H4 (cell line): ENCODE data around the gene ELF2. TPM values are rescaled to one million over a fixed set of nuclear protein-coding genes. Genes with fewer than 3 reads are reported as not detected.
"Not testable (repeated sequence)": the region's sequence is repeated elsewhere in the genome, so short reads cannot be mapped to it uniquely, and the experiment has no call there.

Experiments used
- DNase-seq: peaks from one replicate; pipeline ENCODE4 v3.0.0-alpha.2; 2015; ENCODE audit warnings: low spot score
- total RNA-seq: library from RNA; depleted of rRNA; stranded (reverse); fragments of >200 nt; shearing (Covaris generic); gene quantifications from 2 replicates; pipeline ENCODE4 v1.2.3, GENCODE V29; 2014

ELF2 gene
- total RNA-seq, 1 experiment from 2014 or later, result 33.7 TPM

DNA sequence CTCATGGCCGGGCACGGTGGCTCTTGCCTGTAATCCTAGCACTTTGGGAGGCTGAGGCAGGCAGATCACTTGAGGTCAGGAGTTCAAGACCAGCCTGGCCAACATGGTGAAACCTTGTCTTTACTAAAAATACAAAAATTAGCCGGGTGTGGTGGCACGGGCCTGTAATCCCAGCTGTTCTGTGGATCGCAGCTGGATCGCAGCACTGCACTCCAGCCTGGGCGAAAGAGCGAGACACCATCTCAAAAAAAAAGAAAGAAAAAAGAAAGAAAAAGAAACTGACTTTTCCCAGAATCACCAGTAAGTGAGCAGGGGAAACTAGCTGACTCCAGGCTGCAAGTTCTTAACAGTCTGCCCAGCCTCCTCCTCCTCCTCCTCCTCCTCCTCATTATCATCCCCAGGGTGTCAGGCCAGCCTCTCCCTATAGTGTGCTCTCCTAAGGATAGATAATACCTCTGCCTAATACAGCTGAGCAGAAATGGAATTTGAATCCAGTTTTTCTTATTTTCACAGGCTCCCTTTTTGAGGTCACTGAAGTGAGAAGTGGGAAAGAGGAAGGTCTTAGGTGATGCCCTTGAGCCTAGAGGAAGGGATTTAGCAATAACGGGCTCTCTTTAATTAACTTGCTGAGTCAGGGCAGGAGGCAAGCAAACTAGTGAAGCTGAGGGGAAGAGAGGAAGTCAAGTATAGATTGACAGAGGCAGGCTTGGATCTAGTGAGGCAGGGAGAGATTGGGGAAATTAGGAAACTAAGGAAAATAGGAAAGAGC is 11.8 kb upstream of the ELF2 start:
- peak; percentile 21 for DNase-seq

DNA sequence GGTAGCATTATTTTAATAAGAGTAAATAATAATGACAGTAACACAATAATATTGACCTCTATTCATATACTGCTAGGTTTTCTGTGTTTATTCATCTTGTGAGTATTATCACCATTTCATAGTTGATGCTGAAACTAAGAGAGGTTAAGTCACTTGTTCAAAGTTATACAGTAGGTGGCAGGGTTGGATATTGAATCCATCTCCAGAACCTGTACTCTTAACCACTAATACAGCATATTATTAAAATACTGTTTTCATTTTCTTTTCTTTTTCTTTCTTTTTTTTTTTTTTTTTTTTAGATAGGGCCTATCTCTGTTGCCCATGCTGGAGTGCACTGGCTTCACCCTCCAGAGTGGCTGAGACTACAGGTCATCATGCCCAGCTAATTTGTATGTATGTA is 7.1 kb upstream of the ELF2 start:
- no peak for DNase-seq

DNA sequence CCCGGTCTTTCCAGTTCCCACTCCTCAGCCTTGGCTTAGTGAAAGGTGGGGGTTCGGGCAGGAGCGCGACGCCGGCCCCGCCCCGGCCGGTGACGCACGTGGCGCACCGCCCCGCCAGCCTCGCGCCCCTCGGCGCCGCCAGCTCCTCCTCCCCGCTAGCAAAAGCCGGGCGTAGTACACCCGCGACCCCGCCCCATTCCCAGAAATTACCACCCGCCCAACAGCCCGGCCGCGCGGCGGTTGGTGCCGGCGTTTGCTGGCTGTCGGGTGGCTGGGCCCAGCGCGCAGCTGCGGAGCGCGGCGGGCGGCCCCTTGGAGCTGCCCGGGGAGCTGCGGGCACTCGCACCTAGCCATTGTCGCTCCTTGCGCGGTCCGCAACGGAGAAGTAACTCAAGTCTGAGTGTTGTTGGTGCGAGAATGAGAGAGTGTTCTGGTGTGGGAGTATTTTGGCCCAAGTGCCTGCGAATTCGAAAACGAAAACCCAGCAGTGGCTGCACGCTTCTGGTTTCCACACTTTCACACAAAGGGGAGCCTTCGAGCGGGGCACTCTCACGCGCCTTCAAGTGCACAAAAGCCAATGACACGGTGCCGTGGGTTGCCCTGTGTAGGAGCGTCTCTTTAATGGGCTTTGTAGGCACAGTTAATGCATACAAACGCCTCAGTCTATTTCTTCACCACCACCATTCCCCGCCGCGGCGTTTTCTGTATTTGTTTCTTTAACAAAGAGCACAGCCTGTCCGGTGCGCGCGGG is 1.0 kb upstream of the ELF2 start:
- DNase-seq, result peak; percentile 83

- peak; percentile 70 for DNase-seq
Measured at GRCh38 chr4:139176302-139177048, 543 bp downstream of the ELF2 start.

DNA sequence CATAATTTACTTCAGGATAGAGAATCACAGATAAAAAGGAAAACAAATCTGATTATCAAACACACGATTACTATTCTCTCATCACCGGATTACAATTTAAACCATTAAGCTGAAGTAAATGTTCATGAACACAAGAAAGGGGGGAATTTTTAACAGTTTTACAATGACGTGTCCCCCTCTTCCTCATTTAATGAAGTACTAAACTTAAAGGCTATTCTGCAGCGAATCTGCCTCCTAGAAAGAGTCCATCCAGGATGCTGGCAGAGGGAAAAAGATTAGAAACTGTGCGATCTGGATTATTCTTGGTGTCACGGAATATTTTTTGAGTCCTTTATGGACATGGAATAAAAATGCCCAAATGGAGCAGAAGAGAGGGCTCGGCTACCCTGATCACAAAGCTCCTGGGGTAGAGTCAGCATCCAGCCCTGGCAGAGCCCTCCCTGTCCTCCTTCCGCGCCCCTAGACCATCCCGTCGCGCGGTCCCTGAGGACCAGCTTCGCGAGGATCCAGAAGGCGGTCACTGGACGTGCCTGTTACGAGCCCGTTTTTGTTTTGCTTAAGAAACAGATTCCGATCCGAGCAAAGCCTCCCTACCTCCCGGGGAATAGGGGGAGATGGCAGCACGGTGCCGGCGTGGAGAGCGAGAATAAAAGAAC is 1.2 kb downstream of the ELF2 start:
- DNase-seq, result peak; percentile 38

- DNase-seq, result peak; percentile 34
Measured at GRCh38 chr4:139171876-139172691, 4.9 kb downstream of the ELF2 start.

DNA sequence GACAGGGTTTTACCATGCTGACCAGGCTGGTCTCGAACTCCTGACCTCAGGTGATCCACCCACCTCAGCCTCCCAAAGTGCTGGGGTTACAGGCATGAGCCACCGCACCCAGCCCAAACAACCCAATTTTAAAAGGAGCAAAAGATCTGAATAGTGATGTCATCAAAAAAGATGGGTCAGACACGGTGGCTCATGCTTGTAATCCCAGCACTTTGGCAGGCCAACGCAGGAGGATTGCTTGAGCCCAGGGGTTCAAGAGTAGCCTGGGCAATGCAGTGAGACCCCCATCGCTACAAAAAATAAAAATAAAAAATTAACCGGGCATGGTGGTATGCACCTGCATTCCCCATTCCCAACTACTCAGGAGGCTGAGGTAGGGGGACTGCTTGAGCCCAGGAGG is 6.1 kb downstream of the ELF2 start:
- DNase-seq, result no peak

DNA sequence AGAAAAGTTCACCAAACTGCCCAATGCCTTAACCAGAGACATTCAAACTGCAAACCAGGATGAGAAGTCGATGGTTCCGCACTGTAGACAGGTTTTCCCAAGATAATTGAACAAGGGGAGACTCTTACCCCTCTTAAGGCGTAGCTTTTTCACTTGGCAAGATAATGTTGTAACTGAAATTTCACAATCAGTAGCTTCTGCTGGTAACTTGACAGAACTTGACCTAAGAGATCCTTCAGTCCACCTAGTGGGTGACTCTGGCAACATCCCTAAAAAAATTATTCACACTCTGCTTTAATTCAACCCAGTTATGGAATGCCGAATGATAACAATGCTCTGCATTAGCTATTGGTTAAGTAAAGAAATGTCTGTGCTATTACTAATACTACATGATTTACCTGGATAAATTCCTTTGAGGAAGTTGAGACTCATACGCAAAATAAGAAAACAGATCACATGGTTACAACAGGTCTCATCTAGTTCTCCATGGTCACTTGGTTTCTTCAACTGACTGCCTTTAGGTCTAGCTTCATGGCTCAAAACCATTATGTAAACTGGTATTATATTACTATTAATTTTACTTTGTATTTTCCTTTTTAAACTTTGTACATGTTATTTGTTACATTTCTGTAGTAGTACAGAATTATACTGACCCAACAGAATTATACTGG is 9.1 kb downstream of the ELF2 start:
- peak; percentile 31 for DNase-seq

DNA sequence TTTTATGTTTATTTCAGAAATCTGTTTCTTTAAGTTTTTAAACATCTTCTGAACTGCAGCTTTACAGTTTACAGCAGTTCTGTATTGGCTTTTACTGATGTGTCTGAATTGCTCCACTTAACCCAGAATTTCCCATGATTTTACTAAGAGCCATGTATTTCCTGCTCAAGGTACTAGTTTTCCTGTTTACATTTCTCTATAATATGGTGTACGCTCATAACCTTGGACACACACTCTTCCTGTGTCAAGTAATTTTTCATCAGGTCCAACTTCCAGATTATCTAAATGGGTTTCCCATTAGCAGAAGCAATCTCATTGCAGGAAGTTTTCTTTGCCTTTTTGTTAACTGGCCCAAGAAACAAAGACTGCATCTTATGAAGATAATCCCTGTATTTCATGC is 12.3 kb downstream of the ELF2 start:
- no peak for DNase-seq

DNA sequence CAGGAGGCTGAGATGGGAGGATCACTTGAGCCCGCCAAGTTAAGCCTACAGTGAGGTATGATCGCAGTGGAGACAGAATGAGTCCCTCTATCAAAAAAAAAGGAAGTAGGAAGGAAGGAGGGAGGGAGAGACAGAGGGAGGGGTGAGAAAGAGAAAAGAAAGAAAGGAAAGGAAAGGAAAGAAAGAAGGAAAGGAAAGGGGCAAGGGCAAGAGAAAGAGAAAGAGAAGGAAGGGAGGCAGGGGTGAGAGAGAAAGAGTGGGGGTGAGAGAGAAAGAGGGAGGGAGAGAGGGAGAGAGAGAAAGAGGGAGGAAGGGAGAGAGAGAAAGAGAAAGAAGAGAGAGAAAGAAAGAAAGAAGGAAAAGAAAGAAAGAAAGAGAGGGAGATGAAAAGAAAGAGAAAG is 13.2 kb downstream of the ELF2 start:
- DNase-seq, result no peak

DNA sequence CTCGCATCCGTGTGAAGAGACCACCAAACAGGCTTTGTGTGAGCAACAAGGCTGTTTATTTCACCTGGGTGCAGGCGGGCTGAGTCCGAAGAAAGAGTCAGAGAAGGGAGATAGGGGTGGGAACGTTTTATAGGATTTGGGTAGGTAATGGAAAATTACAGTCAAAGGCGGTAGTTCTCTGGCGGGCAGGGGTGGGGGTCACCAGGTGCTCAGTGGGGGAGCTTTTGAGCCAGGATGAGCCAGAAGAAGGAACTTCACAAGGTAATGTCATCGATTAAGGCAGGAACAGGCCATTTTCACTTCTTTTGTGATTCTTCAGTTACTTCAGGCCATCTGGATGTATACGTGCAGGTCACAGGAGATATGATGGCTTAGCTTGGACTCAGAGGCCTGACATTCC is 19.0 kb downstream of the ELF2 start:
- not testable (repeated sequence) for DNase-seq

DNA sequence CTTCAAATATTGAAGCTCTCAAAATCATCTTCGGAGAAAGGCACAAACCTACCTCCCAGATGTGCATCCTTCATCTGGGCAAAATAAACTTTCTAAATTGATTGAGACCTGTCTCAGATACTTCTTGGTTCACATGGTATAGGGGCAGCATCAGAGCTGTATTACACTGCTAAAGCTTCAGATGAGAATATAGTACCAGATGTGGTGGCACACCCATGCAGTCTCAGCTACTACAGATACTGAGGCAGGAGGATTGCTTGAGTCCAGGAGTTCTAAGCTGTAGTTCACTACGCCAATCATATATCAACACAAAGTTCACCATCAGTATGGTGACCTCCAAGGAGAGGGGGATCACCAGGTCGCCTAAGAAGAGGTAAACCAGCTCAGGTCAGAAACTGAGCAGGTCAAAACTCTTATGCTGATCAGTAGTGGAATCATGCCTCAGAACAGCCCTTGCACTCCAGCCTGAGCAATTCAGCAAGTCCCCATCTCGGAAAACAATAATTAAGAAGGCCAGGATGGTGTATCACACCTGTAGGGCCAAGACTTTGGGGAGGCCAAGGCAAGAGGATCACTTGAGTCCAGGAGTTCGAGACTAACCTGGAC is 22.0 kb downstream of the ELF2 start:
- DNase-seq, result no peak

GRCh38 chr4:139154538-139154937 is 22.5 kb downstream of the ELF2 start:
- DNase-seq, result no peak

- DNase-seq, result no peak
Measured at GRCh38 chr4:139154134-139154421, 22.9 kb downstream of the ELF2 start.

- DNase-seq, result no peak
Measured at GRCh38 chr4:139153411-139154133, 23.4 kb downstream of the ELF2 start.

- DNase-seq, result no peak
Measured at GRCh38 chr4:139152249-139152648, 24.8 kb downstream of the ELF2 start.

DNA sequence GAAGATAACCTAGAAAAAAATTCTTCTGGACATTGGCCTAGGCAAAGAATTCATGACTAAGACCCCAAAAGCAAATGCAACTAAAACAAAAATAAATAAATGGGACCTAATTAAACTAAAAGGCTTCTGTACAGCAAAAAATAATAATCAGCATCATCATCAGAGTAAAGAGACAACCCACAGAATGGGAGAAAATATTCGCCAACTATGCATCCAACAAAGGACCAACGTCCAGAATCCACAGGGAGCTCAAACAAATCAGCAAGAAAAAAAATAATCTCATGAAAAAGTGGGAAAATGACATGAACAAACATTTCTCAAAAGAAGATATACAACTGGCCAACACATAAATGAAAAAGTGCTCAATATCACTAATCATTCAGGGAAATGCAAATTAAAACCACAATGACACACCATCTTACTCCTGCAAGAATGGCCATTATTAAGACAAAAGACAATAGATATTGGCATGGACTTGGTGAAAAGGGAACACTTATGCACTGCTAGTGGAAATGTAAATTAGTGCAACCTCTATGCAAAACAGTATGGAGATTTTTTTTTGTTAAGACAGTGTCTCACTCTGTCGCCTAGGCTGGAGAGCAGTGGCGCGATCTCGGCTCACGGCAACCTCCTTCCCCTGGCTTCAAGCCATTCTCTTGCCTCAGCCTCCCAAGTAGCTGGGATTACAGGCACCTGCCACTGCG is 29.9 kb downstream of the ELF2 start:
- DNase-seq, result no peak

GRCh38 chr4:139145552-139145932 is 31.5 kb downstream of the ELF2 start:
- no peak for DNase-seq

DNA sequence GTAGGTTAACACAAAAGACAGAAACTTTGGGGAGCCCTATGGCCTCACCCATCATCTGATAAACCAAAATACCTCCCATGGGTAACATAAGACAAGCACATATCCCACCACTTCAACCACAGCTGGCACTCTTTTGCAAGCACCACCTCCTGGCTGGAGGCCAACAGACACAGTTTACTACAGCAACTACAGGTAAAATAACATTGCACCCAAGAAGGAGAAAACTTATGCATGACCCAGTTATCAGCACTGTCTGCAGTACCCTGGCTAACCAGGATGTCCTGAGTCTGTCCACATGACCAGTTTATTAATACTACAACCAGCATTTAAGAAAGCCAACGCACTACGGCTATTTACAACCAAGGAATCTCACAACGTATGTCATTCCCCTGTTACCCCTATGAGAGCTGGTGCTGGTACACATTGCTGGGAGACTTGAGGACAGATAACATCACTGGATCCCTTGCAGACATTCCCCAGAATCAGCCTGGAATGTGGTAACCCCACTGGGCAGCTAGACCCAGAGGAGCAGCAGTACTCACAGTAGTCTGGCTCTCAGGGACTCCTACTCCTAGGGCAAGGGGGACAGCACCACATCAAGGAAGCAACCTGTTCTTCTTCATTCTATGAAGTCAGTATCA is 32.0 kb downstream of the ELF2 start:
- no peak for DNase-seq
